ENCODE results near the gene EIF5A.

Gene EIF5A

GRCh38 chr17:7289256-7290032 lies 18.0 kb upstream of the EIF5A start:
- no peak for DNase-seq

DNA sequence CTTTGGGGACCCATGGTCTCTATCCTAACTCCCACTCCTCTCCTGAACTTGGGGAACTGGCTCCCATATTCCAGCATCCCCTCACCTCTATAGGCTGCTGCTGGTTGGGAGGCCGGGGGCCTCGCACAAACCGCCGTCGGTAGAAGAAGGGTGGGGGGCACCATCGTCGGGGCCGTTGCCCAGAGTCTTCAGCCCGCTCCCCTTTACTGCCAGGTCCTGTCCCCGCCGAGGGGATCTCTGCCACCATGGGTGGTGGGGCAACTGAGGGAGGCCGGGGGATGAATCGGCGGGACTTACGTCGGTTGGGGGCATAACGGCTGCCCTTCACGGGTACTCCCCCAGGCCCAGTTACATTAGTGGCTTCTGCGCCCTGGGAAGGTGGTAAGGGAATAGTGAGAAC lies 17.3 kb upstream of the EIF5A start:
- no peak for DNase-seq

- DNase-seq, result no peak
These were observed 16.7 kb upstream of the EIF5A start for GRCh38 chr17:7290685-7291084.

DNA sequence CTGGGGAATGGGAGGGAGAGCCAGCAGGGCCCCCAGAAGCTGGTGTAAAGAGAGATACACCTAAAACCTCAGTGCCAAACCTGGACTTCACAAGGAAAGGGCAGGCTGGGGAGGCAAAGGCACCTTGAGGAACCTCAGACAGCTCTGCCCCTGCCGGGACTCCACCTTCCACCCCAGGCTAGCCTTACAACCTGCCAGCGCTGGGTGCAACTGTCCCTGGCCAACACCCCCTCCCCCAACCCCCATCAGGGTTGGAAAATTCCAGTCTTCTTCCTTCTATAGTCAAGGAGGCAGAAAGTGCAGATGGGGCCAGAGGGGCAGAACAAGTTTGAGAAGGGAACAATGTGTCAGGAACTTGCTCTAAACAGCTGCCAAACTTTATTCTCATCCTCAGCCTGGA lies 15.2 kb upstream of the EIF5A start:
- no peak for DNase-seq

- no peak for DNase-seq
These were observed 14.7 kb upstream of the EIF5A start for GRCh38 chr17:7292729-7293128.

DNA sequence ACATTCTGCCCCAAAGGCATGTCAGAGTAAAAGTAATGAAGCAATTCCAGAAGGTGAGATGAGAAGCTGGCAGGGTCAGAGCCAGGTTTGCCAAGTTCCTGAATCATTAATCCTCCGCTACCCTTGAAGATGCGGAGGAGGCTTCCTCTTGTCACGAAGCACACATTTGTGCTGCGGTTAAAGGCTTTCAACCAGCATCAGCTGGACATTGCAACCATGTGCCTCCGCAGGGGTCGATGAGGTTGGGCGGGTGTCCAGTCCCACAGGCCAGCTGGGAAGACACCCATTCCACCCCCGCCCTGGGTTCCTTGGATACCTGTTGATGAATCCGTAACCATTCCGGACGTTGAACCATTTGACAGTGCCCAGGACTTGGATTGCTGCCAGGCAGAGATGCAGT lies 14.3 kb upstream of the EIF5A start:
- DNase-seq, result no peak

DNA sequence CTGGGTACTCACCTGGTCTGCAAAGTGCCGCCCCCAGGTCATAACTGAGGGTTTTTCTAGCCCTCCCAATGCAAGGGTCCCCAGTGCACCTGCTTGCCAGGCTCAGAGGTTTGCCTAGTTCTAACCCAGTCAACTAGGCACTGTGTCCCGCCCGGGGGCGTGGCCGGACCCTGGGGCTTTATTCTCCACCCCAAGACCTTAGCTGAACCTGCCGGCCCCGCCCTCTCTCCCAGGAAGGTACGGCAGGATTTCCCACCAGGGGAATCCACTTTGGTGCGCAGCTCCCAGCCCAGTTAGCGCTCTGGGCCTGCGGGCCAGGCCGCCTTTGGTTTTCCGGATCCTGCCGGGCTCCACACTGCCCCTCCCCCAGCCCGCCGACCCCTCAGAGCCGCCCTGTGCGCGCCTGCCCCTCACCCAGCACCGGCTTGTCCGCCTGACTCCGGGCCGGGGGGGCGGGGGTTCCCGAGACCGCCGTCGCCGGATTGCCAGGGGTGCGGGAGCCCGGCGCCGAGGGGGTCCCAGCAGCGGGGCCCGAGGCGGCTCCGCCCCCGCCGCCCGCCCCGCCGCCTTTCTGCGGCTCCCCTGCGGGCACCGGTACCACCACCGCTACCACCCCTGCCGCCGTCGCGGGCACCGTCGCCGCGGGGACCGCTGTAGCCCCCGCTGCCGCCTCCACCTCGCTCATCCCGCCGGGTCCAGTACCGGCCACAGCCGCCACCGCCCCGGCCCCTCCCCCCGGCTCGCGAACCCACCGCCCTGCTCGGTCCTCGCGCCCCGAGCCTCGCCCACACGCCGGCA lies 13.4 kb upstream of the EIF5A start:
- DNase-seq, result no peak

- peak; percentile 61 for DNase-seq
These were observed 12.7 kb upstream of the EIF5A start, which contains the start of gene YBX2 for GRCh38 chr17:7294614-7295153. Gene YBX2 (minus strand): TSS chr17:7294639. CDS start chr17:7294500, 139 bp downstream.

- DNase-seq, result no peak
These were observed 11.9 kb upstream of the EIF5A start for GRCh38 chr17:7295230-7296180.

DNA sequence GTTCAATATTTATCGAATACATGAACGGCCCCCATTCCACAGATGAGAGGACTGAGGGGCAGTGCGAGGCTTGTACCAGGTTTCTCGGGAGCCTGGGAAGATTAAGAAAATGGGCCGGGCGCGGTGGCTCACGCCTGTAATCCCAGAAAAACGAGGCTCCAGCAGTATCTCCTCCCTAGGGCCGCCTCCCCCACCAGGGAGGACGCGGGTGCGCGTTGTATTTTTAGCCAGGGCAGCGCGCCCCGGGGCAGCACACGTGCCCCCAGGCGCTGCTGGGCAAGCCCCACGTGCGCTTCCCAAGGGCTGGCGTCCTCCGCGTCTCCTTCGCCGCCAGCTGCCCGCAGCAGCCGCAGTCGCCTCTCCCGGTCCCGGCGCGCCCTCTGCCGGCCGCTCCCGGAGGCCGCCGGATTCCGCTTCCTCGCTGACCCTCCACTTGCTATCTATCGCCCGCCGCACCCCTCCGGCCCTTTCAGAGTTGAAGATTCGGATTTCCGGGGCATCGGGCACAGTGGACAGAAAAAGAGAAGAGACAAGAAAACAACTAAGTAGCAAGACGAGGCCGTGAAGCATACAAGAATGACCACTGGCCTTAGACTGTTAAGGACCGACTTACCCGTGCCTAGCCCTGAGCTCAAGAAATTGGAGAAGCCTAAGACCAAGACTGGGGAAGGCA lies 11.1 kb upstream of the EIF5A start:
- peak; percentile 88 for DNase-seq

DNA sequence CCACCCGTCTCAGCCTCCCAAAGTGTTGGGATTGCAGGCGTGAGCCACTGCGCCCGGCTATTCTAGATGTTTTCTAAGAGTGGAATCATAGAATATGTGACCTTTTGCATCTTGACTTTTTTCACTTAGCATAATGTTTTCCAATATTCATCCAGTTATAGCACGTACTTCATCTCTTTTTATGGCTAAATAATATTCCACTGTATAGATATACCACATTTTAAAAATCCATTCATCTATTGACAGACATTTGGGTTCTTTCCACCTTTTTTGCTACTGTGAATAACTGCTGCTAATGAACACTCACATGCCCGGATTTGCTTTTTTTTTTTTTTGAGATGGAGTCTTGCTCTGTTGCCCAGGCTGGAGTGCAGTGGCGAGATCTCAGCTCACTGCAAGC lies 3.2 kb upstream of the EIF5A start:
- DNase-seq, result no peak

DNA sequence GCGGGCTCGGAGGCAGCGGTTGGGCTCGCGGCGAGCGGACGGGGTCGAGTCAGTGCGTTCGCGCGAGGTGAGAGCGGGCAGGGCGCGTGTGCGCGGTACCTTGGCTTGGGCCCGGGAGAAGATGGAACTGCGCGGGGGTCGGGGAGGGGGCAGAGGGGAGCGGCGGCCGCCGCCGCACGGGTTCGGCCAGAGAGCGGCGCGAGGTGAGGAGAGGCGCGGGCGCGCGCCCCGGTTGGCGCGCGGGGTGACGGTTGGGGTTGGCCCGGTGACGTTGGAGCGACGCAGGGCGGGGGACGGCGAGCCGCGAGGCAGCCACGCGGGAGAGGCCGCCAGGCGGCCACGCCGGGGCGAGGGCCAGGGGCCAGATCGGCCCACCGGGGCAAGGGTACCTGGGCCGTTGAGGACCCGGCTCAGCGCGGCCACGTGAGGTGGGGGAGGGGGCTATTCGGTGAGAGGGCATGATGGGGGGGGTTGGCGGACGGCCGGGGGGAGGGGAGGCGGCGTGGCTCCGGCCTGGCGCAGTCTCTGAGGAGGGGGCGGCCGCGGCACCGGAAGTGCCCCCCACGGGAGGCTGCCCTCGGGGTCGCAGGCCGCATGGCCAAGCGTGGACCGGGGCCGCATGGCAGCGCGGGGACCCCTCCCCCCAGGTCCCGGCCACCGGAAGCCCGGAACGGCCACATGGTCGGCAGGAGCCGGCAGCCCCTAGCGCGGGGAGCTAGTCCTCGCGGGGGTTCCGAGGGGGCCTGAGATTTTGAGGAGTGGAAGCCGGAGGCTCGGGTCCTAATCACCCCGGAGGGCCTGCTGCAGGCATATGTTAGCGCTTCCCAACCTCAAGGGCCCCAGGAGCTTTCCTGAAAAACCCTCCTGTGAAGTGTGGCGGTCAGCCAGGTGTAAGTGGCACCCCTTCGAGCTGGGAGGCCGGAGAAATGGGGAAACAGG lies 527 bp downstream of the EIF5A start:
- peak; percentile 58 for DNase-seq

GRCh38 chr17:7308625-7309433 lies 1.4 kb downstream of the EIF5A start:
- DNase-seq, result peak; percentile 87

GRCh38 chr17:7309628-7310027 lies 2.2 kb downstream of the EIF5A start:
- DNase-seq, result no peak

GRCh38 chr17:7311110-7311705 lies 3.8 kb downstream of the EIF5A start:
- DNase-seq, result no peak

- DNase-seq, result no peak
These were observed 5.1 kb downstream of the EIF5A start for GRCh38 chr17:7312432-7313087.

DNA sequence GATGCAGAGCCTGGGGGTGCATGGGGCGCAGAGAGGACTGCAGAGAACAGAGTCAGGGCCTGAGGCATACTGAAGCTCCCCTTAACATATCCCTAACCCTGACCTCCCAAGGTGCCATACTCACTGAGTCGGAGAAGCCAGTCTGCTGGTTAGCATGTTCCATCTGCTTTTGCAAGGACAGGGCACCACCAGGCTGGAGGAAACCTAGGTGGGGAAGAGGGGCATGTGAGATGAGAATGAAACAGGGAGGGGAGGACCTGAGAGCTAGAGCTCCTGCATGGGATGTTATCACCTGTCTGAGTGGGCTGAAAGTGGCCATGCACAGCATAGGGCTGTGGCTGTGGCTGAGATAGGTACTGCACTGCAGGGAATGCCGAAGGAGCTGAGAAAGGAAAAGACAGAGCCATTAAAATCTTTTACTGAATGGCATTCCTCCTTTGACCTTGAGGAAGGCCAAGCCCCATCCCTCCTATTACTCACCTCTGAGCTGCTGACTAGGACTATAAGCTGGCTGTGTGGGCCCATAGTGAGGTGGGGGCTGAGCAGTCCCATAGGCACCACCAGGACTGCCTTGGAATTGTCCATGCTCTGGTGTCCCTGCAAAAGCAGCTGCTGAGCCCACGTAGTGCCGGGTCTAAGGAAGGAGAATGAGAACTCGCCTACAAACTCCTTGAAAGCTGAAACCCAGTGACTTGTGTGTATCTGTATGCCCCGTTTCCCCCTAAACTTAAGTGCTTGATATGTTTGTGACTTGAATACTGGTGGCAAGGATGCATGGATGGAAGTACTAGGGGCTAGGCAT lies 5.9 kb downstream of the EIF5A start:
- DNase-seq, result no peak
